Pulmonary artery endothelial cell (primary cell): ENCODE results near the gene SKAP2. TPM values are rescaled to one million over a fixed set of nuclear protein-coding genes. Genes with fewer than 3 reads are reported as not detected.
A peak's percentile ranks its signal among the peaks of the same experiment; 100 is the strongest.

Source experiments
- DNase-seq: peaks from one replicate; pipeline ENCODE4 v3.0.0-alpha.2; 2011; ENCODE audit warnings: low read depth, low spot score
- total RNA-seq: library from RNA; depleted of rRNA; stranded (reverse); fragments of >200 nt; gene quantifications from 2 replicates; pipeline ENCODE4 v1.2.3, GENCODE V29; 2014

SKAP2 gene
- total RNA-seq, 1 donor from 2014 or later, result 6.7 TPM

DNA sequence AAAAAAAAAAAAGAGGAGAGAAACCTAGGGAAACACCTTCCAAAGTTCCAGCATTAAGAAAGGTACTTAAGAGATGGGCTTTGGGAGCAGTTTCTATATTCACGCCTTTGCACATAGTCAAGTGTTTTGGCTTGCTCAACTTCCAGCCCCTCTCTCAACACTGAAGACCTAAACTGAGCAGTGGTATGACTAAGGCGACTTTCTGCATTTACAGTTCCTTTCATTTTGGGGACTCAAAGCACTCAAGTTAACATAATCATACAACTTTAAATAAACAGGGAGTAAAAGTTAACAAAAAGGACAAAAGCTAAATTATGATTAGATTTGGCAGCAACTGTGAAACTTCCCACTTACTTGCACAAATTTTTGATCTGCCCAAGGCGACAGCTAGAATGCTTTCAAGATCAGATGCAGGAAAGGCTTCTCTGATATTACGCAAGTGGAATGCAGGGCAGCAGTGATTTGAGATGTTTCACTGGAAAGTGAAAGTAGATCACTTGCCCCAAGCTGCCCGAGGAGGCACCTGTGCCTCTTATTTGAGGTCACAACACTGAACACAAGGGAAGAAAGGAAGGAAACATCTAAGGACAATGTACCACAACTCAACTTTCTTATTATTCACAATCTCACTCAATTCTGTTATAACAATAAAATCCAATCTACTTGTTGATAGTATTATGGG, 199.5 kb downstream of the SKAP2 start:
- DNase-seq, result no peak

DNA sequence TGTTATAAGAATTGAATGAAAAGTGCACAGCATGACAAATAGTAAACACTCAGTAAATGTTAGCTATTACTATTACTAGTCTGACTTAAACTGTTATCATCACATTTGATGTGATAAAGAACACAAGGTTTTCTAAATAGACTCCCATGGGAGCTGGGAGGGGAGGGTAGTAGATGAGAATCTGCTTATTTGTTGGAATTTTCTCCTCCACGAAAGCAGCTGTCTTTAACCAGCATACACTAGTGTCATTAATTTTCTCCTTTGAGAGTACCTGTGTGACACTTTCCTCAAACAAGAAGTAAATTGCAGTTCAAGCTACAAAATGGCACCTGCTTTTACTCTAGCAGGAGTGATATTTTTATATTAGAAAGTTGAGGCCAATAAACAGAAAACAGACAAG, 200.1 kb downstream of the SKAP2 start:
- no peak for DNase-seq

DNA sequence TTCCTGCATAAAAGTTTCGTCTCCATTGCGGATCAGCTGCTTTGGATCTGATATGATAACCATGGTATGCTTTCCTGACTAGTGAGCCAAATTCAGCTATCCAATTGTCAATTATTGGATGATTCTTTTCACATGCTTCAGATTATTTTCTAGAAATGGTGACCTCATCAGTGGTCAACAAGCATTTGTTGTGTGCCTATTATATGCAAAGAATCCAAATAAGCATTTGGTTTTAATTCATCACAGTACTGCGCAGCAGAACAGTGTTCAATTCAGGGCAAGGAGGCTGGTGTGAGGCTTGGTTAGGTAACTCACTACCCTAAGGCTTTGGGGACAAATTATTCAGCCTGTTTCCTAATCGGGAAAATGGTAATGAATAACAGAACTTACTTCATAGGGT, 200.5 kb downstream of the SKAP2 start:
- DNase-seq, result no peak

DNA sequence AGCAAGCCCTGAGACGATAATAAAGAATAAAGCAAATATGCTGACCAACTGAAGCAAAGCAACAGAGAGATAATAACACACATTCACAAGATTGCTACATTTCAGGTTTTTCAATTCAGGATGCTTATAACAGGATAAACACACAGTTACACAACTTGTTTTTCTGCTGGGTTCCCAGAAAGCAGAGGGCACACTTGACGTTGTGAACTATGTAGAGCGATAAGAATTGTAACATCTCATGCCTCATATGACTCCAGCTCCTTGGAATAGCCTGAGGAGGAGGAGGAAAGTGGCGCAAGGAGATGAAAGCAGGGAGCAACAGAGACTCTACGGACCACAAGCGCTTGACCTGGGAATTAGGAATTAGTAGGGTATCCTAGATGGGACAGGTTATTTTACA, 201.7 kb downstream of the SKAP2 start:
- DNase-seq, result no peak

DNA sequence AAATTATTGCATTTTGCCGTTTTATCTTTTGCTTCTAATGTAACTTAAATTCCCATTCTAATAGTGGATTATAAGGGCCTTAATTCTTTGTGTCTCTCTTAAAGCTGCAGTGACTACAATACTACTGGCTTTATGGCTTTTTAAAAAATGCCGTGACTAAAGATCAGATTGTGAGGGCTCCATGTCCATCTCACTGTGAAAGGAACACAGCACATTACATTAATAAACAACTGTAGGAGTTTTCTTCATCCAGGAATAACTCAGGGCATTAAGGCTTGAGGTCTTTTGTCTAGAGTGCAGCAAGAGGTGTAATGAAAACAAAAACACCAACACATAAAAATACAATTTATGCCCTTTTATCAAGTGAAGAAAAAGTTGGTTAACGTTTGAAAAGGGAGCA, 205.3 kb downstream of the SKAP2 start:
- DNase-seq, result no peak

DNA sequence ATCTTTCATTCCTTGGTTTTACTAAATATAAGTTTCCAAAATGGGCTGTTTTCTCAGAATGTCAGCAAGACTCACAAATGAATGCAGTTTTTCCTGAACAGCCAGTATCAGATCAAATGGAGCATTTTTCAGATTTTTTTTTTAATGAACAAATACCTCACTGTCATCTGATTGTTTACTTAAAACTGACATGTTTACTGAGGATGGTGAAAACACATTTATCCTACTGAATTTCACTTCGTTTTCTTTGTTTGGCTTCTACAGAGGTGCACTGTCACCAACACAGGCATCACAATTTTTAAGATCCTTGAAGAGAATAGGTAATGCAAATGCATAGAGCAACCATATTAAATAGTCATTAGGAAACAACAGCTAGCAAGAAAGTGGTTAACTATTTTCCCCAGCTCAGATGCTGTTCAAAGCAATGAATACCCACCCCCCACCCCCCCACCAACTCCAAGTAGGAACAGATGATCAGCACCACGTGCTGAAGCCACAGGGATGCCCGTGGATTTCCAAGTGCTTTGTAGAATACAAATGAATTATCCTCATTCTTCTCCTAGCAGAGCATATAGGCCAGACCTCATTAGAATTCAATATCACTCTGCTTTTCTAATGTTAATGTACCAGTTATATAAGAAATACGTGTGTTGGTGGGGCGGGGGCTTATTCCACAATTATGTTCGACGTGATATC, 205.9 kb downstream of the SKAP2 start:
- no peak for DNase-seq

DNA sequence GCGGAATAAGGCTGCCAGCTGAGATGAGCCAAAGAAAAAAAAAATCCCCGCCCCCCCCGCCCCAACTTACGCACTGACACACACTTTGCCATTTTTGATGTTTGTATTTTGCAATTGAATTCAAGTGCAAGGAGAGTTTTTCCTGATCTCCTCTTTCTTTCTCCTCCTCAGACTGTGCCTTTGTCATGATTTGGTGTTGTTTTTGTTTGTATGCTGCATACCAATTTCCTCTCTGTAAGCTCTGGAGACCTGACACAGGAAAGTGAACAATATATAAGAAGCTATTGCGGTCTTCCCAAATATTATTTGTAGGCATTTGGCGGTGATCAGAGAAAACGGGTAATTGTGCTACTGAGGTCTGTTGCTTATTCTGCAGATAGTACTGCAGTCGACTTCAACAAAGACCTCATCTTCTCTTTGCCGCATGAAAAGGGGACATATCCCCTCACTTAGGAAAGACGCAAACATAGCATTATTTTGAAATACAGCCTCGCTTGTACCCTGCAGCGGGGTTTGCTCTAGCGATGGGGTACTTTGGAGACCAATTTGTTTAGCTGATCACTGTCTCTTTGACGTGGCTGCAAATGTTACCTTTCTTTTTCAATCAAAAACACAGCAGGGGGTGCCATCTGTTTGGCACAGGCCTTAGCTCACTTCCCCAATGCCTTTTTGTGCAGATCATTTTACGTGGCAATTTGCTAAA, 206.6 kb downstream of the SKAP2 start:
- DNase-seq, result no peak

DNA sequence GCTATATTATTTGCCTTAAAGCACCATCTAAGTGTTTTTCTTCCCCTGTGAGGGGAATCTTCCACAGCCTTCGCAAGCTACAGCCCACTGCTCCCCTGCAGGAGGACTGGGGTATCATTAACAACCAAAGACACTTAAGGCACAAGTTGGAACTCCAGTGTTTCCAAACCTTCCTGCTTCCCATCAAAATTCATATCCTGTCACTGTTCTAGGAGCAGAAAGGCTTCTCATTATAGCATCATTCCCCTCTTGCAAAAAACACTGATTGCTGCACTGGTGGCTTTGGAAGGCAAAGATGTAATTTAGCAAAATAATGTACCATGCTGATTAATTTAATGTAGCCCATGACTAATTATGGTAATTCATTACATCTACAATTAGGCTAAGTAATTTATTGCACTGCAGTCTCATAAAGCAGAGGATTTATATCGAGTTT, 207.2 kb downstream of the SKAP2 start:
- DNase-seq, result no peak

DNA sequence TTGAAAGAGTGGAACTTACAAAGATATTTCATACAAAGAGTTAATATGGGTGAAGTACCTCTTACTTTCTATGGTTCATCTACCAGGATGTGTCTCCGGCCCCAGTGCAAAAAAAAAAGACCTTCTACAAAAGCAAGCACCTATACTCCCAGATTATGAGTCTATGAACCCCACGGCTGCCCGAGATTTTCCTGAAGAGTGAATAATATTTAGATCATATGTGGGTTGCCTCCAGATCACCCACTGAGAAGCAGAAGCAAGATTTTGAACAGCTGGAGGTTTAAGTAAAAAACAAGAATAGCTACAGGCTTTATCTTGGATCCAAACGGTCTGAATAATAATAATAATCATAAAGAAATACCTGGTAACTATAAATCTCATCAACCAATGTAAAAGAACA, 207.7 kb downstream of the SKAP2 start:
- no peak for DNase-seq

DNA sequence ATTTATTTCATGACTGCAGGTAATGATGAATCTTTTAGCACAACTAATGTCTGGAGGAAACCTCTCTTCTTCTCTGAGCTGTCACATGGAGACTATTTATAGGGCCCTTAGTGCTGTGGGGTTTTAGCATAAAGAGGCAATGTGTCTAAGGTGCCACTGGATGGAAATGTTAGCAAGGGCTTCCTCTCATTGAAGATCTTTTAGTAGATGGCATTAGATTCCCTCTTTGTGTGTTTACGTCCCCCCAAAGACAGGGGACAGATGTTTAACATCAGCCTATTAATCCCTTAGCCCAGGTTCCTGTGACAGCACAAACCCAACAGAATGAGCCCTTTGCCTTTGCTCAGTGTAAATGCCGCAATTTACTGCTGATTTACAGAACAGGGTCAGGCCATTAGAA, 208.6 kb downstream of the SKAP2 start:
- DNase-seq, result no peak

DNA sequence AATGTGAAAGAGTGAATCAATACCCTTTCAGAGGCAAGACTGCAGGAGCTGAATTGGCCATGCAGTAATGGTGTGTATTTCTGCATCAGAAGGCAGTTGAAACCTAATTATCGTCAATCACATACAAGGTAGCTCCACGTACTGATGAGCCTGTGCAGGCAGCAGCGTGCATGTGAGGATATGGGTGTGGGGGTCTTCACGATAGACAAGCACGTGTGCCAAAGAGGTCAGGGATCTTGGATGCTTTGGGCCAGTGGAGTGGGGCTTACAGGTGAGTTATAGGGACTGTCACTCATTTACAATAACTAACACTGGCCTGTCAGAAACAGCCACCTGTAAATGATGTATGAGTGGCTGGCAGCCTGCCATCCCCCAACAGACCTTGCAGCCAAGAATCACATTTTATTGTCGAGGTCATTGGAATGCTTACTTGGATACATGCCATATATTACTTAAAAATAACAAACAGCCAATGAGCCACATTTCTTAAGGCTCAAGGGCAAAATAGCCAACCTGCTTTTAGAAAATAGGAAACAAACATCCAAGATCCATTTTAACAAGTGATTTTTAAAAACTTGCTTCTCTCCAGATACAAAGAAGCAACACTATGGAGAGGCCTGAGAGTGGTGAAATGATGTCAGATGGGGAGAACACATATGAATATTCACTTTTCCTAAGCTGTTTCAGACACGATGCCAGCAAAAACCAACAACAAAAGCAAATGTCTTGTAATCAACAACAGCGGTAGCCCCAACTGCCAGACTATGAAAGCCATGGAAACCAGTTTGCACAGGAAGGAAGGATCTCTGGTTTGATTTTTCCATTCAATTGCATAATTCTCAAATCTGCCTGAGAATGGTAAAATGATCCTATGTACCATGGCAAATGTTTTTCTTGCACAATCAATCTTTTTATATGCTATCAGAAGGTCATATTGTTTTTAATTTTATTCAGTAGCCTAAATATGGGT, 210.7 kb downstream of the SKAP2 start:
- peak; percentile 47 for DNase-seq

DNA sequence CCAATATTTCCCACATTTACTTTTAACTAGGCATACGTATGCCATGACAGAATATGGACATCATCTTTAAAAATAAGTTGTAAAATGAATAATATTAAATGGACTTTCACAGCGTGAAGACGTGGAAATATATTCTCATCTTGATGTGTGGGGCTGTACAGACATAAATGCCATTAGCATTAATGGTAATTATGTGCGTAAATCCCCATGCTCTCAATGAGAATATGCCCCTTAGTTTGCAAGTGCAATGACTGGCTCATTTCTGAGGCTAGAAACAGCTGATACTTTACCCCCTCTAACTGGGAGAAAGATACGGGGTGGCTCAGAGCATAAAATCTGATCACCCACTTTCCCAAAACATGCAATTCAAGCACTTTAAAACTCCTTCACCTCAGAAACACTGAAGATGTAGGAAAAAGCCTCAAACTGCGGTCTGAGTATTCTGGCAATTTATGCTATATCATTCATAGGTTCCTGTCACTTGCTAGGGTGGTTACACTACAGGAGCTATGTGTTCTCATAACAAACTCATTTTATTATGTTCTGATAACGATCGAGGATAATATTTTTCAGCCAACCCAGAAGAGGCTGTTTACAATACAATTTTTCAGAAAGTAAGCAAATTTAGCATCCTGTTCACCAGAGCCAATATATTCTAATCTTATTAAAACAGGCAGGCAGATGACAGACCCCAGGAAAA, 211.8 kb downstream of the SKAP2 start:
- DNase-seq, result no peak

DNA sequence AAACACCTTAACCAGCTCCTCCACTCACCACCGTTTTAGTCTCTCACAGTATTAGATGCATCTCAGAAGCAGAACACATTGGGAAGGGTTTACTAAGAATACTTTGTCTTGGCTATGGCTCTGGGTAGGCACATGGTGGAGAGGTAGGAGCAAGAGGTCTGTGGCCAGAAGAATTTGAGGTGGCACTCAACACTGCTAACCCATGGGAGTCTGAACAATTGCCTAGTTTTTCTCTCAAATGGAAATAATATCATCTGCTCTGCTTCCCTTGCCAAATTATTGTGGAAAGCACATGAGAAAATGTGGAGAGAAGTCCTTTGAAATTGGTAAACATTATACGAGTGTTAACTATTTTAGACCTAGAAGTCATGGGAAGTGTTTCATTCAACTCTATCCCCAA, 214.3 kb downstream of the SKAP2 start:
- no peak for DNase-seq

DNA sequence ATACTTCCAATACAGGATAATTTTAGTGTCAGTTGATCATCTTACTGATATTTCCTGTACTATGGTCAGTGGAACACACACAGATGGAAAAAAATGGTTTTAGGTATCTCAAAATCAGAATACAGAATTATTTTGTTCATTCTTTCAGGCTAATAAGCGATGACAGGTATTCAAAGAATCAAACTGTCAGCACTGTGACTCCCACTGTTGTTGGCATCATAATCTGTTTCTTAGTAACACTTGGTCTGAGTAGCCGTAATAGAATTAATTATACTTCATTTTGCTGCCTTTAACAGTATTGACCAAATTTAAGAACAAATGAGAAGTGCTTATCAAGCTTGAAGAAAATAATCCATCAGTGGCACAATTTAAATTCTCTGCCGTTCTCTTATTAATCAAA, 215.0 kb downstream of the SKAP2 start:
- DNase-seq, result no peak

DNA sequence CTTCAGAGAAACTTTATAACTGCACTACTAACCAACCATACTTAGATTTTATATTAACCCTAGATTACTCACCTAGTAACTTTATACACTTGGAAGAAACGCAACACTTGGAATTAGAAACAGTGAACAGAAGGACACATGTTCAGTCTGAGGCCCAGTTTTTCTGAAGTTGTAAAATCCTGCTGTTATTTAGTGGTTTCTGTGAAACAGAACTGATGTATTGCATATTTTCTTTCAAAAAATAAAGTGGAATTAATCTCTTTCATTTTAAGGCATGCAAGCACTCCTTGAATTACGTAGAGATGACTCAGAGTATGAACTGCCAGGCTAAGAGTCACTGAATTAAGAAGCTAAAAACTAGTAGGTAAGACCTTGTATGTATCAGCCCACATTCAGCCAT, 215.8 kb downstream of the SKAP2 start:
- DNase-seq, result no peak

DNA sequence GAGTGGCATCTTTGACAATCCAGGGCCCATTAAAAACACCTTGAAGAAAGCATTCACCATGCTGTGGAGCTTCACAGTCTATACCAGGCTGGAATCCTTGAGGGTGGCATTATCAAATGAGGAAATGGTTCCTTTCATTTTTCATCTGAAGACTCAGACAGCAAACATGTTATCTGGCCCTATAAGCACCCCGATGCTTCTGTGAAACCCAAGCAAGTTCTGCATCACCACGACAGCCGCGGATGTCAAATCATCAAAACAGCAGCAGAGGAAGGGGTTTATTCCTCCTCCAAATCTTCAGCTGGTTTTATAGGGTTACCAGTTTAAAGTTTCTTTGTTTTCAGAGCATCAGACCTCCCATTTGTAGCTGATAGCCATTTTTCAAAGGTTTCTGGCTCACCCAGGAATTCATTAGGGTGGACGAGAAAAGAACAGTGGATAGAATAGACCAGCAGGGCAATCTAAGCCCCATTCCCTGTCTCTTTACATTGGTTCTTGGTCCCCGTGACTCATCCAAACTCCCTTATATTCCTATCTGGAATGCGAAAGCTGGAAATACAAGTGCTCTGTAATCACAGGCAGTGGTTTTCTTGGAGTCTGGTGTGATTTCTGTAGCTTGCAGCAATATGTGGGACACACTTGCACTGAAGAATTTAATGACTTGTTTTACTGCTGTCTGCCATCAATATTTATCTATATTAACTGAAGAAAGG, 217.9 kb downstream of the SKAP2 start:
- DNase-seq, result no peak

DNA sequence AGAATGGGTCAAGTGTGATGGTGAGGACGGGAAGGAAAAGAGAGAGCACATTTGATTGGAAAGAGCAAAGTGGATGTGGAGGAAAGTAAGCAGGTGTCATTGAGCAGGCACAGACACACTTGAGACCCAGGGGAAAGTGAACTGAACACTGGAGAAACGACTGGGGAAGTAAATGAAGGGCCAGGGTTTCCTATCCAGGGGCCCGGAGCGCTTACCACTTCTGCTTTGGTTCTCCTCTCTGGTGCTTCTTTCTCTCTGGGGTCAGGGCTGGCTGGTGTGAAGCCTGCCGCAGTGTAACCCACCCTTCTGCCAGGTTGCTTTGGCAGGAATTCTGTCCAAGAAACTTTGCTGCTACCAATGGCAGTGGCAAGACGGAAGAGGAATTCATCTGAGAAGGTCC, 219.3 kb downstream of the SKAP2 start:
- DNase-seq, result no peak

DNA sequence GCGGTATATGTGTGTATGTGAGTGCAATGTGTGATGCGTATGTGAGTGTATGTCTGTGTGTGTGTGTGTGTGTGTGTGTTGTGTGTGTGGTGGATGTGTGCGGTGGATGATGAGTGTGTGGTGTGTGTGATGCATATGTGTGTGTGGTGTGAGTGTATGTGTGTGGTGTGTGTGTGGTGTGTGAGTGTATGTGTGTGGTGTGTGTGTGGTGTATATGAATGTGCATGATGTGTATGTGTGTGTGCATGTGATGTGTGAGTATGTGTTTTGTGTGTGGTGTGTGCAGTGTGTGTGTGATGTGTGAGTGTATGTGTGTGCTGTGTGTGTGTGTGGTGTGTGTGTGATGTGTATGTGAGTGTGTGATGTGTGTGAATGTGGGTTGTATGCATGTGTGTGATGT, 222.0 kb downstream of the SKAP2 start:
- no peak for DNase-seq

DNA sequence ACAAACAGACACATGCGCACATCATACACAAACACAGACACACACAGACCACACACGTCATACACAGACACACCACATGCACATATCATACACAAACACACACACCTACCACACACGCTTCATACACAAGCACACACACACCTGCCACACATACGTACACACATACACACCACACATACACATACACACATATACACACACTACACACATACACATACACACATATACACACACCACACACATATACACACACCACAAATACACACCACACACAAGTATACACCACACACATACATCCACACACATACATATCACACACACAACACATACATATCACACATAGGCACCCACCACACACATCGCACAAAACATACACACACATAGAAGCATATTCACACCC, 224.7 kb downstream of the SKAP2 start:
- no peak for DNase-seq

DNA sequence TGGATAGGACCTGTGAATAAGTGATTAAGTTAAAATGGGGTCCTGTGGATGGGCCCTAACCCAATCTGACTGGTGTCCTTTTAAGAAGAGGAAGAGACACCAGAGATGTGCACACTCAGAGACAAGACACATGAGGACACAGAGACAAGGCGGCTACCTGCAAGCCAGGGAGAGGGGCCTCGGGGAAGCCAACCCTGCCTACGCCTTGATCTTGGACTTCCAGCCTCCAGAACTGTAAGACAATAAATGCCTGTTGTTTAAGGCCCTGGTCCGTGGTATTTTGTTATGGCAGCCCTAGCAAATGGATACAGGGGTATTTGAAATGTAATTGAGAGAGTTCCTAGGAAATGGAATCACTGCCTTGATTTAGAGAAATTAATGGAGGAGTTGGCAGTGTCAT, 225.3 kb downstream of the SKAP2 start:
- DNase-seq, result no peak
